Activated CD4-positive, CD25-positive, alpha-beta regulatory T cell treated with anti-CD3 and anti-CD28 coated beads, Interleukin-2, amount 50 U/mL, for 72 hours (primary cell): ENCODE measurements around the gene SLC30A7.
"Not testable (repeated sequence)": the region's sequence is repeated elsewhere in the genome, so short reads cannot be mapped to it uniquely, and the experiment has no call there.

ENCODE experiments used
- DNase-seq: peaks from one replicate; pipeline ENCODE4 v3.0.0; 2021

Gene SLC30A7, protein sequence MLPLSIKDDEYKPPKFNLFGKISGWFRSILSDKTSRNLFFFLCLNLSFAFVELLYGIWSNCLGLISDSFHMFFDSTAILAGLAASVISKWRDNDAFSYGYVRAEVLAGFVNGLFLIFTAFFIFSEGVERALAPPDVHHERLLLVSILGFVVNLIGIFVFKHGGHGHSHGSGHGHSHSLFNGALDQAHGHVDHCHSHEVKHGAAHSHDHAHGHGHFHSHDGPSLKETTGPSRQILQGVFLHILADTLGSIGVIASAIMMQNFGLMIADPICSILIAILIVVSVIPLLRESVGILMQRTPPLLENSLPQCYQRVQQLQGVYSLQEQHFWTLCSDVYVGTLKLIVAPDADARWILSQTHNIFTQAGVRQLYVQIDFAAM

DNA sequence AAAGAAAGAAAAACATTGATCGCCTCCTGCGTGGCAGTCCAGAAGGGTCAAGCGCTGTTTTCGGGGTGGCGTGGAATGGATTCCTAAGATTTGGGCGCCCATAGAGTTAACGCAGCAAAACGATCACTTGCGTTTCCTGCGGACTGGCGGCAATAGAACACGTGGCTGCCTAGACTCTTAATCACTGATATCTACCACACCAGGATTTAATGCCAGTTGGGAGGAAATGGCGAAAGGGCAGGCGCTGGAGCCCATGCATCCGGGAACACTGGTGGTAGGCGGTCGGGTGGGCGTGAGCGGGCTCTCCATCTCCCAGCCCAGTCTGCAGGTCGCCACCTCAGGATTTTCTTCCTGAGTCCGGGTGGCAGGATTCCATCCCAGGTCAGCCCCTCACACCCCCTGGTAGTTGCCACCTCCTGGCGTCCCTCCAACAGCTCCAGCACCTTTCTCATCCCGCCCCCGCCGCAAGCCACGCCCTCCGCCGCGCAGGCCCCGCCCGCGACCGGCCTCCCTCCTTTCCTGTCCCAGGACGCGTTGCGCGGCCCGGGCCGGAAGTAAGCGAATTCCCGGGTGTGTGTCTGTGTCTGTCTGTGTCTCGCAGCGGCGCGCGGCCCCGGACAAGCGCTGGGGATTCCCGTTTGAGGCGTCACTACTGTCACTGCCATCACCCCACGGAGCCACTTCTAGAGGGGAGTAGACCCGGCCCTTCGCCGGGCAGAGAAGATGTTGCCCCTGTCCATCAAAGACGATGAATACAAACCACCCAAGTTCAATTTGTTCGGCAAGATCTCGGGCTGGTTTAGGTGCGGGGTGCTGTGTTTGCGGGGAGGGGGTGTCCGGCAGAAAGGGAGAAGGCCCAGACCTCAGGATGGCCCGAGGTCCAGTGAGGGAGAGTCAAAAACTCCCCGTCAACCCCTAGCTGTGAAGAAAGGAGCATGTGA, at the start of gene SLC30A7:
Gene SLC30A7, plus strand, starts transcription at position 551 of the 941 bp plus-strand sequence. Its CDS starts 173 bp downstream, at position 724.
- DNase-seq: peak; percentile 97

DNA sequence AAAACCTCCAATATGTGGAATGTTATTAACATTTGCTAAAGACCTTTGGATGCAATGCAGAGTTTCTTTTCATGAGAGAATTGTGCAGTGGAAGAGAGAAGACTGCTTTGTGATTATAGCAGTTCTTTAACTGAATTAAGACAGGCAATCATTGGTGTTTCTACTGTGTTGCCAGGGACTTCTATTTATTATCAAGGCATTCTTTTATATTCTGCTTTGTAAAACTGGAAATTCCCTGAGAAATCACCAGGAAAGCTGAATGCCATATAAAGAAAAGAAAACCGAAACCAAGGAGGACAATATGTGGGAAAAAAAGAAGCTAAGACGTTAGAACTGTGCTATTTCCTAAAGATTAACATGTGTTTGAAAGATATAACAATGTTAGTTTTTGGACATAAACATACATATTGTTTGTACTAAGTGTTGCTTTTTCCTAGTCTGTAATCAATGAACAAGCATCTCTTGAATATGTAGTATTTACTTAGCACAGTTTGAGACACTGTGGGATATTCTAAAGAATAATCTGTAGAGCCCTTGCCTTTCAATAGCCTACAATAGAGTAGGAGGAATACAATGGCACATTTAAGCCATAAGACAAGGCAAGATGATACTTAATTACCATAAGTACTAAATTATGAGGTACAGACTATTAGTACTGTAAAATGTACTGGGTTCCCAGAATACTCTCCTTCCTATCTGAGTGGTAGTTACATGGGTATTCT, 48.4 kb upstream of the SLC30A7 start:
- DNase-seq: no peak

DNA sequence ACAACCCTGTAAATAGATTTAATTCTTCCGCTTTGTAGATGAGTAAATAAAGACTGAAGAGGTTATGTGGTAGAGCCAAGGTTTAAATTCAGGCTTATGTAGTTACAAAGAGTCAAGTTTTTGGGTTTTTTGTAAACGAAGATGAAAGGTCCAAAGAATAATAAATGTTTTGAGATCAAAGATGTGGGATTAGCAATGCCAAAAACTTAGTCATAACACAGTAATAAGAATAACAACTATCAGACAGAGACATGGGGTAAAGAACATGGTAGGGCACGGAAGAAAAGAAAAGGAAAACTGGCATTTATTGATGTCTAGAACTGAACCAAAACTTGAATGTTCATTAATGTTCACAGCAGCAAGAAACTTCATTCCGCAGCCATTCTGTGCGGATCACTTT, 44.2 kb upstream of the SLC30A7 start:
- DNase-seq: no peak

DNA sequence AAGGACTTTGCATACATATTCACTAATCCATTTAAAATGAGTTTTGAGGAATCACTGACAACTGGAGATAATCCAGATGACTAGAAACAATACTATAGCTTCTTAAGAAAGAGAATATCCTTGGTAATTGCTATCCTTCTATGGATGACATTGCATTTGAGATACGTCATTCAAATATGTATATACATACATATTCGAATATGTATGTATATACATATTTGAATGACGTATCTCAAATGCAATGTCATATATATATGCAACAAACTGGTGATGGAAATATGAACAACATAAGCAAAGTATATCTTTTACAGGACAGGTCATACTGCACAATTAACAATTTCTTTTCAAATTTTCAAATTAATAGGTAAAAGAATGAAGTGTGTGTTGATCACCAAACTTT, 42.9 kb upstream of the SLC30A7 start:
- no peak for DNase-seq

DNA sequence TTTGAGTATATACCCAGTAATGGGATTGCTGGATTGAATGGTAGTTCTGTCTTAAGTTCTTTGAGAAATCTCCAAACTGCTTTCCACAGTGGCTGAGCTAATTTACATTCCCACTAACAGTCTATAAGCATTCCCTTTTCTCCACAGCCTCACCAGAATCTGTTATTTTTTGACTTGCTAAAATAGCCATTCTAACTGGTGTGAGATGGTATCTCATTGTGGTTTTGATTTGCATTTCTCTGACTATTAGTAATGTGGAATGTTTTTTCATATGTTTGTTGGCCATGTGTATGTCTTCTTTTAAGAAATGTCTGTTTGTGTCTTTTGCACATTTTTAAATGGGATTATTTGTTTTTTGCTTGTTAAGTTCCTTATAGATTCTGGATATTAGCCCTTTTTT, 40.8 kb upstream of the SLC30A7 start:
- DNase-seq: not testable (repeated sequence)

DNA sequence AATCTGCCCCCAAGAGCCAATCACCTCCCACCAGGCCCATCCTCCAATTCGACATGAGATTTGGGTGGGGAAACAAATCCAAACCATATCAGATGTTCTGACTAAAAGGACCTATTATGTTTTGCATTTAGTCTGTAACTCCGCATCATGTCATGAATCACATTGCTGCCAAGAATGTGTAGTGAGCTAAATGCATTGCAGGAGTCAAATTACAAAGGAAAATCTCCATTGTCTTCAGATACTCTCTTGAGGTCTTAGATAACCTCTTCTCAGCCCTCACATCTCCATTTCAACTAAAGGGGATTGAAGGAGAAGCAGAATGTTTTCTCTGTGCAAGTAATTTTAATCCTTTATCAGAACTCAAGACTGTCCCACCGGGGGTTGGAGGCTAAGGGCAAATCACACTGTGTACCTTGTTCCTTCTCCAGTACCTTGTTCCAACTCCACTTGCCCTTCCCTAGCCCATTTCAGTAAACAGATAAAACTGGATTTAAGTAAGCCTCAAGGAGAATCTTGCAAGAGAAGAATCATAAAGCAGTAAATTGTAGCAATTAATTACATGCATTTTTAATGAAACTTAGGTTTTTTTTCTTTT, 35.4 kb upstream of the SLC30A7 start:
- no peak for DNase-seq

DNA sequence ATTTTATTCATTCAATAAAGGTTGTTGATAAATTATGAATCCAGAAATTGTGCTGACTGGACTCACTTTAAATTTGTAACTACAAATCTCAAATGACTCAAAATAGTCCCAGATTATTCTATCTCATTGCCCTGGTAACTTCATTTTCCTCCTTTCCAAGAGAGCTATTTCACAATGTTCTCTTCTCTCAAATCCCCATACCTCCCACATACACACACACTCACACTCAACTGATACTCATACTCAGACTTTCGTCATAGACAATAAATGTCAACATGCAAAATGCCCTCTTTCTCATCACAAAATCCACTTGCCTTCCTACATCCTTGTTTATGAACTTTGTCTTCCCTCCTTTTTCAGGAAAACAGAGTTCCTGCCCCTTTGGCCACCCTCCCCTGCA, 34.5 kb upstream of the SLC30A7 start:
- no peak for DNase-seq

DNA sequence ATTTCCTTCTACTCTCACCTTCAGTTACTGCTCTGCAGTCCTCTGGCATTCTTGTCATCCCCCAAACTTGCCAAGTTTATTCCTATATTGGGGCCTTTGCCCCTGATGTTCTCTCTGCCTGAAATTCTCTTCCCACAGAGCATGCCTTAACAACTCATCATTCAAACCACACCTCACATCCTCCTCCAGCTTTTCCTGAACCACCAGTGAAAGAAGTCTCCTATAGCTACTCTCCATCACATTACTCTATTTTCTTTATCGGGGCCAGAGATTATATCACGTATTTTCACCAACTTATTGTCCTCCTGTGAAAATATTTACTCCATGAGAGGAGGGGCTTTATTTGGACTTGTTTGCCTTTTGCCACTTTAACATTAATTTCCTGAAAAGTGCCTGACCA, 33.3 kb upstream of the SLC30A7 start:
- no peak for DNase-seq

DNA sequence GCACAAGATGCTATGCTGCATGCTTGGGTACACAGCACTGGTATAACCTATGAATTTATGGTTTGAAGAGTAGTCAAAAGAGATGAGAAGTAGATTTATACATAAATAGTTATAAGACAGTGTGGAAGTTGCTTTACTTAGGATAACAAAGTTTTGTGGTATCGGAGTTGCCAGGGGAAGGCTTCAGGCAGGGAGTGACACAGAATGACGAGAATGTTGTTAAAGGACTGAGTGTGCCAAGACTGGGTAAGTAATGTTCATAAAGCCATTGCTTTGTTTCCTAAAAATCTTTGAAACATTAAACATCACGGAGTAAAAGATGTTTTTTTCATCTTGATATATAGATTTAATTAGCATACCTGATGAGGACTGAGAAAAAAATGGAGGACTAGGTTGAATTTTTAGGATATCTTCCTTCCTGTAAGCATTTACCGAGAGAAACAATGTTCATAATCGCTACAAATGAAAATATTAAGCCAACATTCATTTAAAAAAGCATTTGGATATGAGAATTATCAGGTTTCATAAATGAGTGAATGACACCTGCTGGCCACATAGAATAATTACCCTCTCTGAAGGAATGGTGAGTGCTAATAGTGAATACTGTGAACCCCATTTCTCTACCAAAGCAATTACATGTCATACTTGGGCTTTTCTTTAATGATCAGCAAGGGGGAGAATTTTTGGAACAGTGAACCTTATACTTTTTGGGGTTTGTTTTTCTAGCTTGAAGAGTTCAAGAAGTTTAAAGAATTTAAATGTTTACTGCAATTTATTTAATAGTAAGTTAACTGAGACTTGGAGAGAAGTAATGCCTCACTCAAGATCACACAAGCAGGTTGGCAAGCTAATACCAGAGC, 29.6 kb upstream of the SLC30A7 start:
- no peak for DNase-seq

DNA sequence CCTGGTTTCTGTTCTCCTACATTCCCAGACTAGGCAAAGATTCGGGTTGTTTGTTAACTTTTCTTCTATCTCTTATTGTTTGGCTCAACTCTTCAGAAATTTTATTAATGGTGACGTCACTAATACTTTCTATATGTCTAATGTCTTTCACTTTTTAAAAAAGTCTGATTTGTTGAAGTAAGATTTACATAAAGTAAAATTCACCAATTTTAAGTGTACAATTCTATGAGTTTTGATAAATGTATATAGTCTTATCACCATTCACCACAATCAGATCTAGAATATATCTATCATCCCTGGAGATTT, 29.0 kb upstream of the SLC30A7 start:
- no peak for DNase-seq

DNA sequence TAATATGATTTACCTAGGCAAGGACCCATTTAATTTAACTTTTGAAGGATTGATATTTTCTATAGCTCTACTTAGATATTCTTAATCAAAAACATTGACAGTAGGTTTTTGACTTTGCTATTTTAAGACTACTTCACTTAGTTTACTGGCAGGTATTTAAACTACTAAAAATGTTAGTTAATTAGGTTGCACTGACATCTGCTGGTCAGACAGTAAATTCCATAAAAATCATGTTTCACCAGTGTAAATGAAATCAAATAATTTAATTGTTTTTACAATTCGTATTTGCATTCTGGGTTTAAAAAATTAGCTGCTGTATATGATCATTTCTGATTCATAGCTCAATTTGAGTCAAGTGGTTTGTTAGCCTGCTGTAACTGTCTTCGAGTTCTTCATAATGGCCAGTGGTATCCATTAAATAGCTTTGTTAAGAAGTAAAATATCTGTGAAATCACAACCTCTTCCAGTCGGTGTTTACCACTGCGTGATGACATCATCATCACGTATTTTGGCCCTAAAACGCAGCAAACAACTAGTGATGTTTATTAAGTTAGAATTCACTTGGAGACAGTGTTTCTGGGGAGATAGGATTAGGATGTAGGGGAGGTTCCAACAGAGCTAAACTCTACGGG, 27.4 kb upstream of the SLC30A7 start:
- DNase-seq: no peak

DNA sequence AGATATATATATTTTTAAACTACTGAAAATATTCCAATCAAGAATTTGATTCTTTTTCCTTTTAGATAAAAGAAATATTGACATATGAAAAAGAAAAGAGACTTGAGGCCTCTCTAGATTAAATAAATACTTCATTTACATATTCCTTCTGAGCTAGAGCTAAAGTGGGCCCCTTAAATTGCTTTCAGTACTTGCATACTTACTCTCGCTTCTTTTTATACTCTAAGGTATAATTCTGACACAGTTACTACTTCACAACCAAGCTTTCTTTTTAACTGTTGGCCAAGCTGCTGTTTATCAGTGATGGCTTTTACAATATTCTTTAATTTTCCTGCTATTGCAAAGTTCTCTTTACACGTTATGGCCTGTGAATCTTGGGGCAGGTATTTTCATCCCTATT, 25.9 kb upstream of the SLC30A7 start:
- no peak for DNase-seq

DNA sequence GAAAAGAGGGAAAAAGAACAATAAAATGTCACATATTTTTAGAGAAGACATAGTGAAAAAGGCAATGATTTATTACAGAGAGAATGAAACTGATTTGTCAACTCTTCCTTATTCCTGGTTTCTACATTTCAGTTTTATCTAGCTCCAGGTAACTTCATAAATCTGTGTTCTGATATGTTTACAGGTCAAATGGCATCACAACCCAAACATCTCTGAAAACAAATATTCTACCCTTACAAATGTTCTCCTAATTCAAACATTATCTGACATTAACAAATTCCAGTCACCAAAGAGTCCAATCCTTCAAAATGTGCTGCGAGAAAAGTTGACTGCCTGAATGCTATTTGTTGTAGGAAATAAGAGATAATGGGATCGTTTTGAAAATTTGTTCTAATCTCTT, 21.5 kb upstream of the SLC30A7 start:
- no peak for DNase-seq

DNA sequence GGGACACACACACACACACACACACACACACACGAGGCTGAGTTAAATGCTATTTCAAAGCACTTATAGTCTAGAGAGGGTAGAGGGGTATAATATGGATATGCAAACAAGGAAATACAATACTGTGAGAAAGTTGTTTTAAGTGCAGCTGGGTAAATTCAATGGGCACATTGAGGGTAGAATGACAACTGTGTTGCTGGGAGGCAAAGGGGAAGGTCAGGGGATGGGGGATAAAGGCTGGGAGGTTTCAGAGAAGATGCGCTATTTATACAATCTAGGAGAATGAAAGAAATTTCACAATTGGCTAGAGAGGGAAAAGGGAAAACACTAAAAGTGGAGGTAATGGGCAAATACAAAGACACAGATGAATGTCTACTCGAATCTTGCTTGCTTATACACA, 20.7 kb upstream of the SLC30A7 start:
- no peak for DNase-seq

DNA sequence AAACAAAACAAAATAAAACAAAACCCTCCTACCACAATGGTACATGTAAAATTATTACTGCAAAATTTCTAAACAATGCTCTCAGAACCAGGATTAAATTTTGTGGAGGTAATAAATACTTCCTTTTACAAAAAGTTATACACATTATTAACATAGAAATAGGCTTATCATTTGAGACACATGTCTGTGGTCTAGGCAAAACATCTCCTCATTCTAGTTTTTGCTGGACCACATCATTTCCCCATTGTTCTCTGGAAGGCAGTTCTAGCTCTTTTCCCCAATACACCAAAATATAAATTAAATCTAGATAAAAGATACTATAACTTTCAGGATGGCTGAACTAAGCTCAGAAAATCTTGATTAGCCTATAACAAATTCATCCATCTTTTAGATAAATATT, 19.6 kb upstream of the SLC30A7 start:
- no peak for DNase-seq

DNA sequence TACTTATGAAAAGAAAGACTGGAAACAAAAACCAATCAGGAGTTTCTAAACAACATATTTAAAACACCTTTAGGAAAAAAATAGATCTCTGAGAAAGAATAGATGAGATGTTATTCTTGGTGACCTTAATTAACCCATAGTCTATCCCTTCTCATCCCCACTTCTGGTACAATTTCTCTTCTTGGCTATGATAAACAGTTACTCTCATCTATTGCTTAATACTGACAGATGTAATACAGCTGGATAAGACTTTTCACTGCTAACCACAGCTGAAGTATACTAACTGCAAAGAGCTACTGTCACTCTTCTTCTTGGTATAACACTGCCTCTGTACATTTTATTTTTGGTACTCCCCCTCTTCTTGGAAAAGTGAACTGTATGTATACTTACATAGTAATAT, 16.5 kb upstream of the SLC30A7 start:
- no peak for DNase-seq

DNA sequence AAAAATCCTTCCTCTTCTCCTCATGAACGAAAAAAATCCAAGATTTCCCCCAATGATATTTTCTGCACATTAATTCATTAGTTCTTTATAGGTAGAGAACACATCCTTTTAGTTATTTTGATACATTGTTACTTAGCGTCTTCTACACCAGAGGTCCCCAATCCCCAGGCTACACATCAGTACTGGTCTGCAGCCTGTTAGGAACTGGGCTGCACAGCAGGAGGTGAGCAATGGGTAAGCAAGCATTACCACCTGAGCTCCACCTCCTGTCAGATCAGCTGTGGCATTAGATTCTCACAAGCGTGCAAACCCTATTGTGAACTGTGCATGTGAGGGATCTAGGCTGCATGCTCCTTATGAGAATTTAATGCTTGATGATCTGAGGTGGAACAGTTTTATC, 14.2 kb upstream of the SLC30A7 start:
- no peak for DNase-seq

DNA sequence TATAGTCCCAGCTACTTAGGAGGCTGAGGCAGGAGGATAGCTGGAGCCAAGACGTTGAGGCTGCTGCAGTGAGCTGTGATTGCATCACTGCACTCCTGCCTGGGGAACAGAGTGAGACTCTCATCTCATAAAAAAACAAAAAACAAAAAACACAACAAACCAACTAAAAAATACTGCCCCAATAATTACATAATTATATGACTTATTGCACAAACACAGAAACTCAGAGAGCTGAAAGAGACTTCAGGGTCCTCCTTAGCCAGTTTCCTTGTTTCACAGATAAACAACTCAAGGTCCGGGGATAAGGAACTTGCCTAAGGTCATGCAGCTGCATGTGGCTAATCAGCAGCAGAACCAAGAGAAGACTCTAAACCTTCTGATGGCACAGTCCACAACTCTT, 13.2 kb upstream of the SLC30A7 start:
- DNase-seq: no peak

DNA sequence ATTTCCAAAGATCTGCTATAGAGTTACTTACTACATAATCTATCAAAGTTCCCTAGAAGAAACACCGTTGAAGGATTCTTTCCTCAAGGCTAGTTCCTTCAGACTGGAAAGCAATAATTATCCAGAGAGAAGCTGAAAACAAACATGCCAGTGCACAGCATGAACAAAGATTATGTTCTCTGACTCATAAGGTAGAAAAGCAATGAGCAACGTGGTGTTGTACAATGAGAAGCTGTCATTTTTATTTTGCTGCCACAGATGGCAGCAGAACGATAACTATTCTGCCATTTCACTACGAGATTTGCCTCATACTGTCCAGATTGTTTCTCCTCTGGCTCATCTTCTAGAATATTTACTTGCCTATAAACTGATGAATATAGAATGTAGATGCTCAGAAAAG, 11.9 kb upstream of the SLC30A7 start:
- DNase-seq: no peak

DNA sequence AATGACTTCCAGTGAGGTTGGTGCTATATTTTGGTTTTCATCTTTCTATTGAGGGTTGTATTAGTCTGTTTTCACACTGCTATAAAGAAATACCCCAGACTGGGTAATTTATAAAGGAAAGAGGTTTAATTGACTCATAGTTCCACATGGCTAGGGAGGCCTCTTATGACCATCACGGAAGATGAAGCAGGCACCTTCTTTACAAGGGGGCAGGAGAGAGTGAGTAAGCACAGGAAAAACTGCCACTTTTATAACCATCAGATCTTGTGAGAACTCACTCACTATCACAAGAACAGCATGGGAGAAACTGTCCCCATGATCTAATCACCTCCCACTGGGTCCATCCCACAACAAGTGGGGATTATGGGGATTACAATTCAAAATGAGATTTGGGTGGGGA, 6.9 kb upstream of the SLC30A7 start:
- not testable (repeated sequence) for DNase-seq

DNA sequence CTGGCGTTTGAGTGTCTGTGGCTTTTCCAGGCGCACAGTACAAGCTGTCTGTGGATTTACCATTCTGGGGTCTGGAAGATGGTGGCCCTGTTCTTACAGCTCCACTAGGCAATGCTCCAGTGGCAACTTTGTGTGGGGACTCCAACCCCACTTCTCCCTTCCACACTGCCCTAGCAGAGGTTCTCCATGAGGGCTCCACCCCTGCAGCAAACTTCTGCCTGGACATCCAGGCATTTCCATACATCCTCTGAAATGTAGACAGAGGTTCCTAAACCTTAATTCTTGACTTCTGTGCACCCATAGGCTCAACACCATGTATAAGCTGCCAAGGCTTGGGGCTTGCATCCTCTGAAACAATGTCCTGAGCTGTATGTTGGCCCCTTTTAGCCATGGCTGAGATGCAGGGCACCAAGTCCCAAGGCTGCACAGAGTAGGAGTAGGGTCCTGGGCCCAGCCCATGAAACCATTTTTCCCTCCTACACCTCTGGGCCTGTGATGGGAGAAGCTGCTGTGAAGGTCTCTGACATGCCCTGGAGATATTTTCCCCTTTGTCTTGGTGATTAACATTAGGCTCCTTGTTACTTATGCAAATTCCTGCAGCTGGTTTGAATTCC, 5.9 kb upstream of the SLC30A7 start:
- DNase-seq: not testable (repeated sequence)
